HL-60 (cell line): ENCODE results near the gene RUNX2.

ENCODE experiments used
- GABPA ChIP-seq: IDR thresholded peaks from 2 replicates; pipeline ENCODE4 v1.6.1; 2012; ENCODE audit warnings: low read depth
- POLR2AphosphoS5 ChIP-seq: IDR thresholded peaks from 2 replicates; pipeline ENCODE4 v1.6.1; 2012; ENCODE audit warnings: low read depth
- TF ChIP-seq, protein P1 (sequence below): IDR thresholded peaks from one replicate; pipeline ENCODE4 v1.5.1; 2011; ENCODE audit warnings: low read length, control low read depth, inconsistent platforms; ENCODE audit not compliant: insufficient read depth
- TF ChIP-seq, protein P2 (sequence below): IDR thresholded peaks from 2 replicates; pipeline ENCODE4 v1.6.1; 2012; ENCODE audit warnings: low read depth; ENCODE audit not compliant: insufficient replicate concordance

DNA sequence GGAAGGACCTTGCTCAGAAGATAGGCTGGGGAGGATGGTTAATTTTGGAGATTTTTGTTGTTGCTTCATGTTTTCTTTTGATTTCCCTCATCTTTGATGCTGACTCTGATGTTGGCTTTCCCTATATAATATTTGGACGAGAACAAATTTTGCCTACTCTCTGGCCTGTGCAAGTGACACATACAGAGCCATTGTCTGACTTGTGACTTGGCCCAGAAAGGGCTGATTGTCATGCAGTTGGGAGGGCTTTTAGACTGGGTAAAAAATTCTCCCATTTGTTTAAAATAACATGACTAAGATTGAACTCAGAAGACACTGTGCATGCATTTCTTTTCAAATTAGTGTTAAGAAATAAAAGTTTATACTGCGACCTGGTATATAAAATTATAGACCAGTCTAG is 148.2 kb downstream of the RUNX2 start:
- TF ChIP-seq, protein P1, sequence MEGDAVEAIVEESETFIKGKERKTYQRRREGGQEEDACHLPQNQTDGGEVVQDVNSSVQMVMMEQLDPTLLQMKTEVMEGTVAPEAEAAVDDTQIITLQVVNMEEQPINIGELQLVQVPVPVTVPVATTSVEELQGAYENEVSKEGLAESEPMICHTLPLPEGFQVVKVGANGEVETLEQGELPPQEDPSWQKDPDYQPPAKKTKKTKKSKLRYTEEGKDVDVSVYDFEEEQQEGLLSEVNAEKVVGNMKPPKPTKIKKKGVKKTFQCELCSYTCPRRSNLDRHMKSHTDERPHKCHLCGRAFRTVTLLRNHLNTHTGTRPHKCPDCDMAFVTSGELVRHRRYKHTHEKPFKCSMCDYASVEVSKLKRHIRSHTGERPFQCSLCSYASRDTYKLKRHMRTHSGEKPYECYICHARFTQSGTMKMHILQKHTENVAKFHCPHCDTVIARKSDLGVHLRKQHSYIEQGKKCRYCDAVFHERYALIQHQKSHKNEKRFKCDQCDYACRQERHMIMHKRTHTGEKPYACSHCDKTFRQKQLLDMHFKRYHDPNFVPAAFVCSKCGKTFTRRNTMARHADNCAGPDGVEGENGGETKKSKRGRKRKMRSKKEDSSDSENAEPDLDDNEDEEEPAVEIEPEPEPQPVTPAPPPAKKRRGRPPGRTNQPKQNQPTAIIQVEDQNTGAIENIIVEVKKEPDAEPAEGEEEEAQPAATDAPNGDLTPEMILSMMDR: no peak
- TF ChIP-seq GABPA: no peak
- TF ChIP-seq, protein P2, sequence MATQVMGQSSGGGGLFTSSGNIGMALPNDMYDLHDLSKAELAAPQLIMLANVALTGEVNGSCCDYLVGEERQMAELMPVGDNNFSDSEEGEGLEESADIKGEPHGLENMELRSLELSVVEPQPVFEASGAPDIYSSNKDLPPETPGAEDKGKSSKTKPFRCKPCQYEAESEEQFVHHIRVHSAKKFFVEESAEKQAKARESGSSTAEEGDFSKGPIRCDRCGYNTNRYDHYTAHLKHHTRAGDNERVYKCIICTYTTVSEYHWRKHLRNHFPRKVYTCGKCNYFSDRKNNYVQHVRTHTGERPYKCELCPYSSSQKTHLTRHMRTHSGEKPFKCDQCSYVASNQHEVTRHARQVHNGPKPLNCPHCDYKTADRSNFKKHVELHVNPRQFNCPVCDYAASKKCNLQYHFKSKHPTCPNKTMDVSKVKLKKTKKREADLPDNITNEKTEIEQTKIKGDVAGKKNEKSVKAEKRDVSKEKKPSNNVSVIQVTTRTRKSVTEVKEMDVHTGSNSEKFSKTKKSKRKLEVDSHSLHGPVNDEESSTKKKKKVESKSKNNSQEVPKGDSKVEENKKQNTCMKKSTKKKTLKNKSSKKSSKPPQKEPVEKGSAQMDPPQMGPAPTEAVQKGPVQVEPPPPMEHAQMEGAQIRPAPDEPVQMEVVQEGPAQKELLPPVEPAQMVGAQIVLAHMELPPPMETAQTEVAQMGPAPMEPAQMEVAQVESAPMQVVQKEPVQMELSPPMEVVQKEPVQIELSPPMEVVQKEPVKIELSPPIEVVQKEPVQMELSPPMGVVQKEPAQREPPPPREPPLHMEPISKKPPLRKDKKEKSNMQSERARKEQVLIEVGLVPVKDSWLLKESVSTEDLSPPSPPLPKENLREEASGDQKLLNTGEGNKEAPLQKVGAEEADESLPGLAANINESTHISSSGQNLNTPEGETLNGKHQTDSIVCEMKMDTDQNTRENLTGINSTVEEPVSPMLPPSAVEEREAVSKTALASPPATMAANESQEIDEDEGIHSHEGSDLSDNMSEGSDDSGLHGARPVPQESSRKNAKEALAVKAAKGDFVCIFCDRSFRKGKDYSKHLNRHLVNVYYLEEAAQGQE: no peak
- TF ChIP-seq POLR2AphosphoS5: no peak
